Activated naive CD4-positive, alpha-beta T cell treated with anti-CD3 and anti-CD28 coated beads for 36 hours (primary cell): ENCODE data around the gene ABTB2. TPM values are rescaled to one million over a fixed set of nuclear protein-coding genes. Genes with fewer than 3 reads are reported as not detected.

Experiments
- CTCF ChIA-PET: fragments of 350-600 bp; sonication (Branson Sonifier 250); formaldehyde crosslinking; loops from one replicate; lab custom pipeline; 2021; ENCODE audit warnings: antibody characterized with exemption; lab: Charles Lee
- DNase-seq: peaks from one replicate; pipeline ENCODE4 v3.0.0-alpha.2; 2020
- H3K27ac Mint-ChIP-seq: one replicate; pipeline ENCODE4 v1.8.0; 2021; ENCODE audit warnings: mild to moderate bottlenecking, mixed read lengths
- H3K27me3 Mint-ChIP-seq: one replicate; pipeline ENCODE4 v1.8.0; 2021; ENCODE audit warnings: low read depth, mixed read lengths
- H3K36me3 Mint-ChIP-seq: one replicate; pipeline ENCODE4 v1.8.0; 2021; ENCODE audit warnings: low read depth, mixed read lengths
- H3K4me1 Mint-ChIP-seq: one replicate; pipeline ENCODE4 v1.8.0; 2021; ENCODE audit warnings: low read depth, mixed read lengths
- H3K4me3 Mint-ChIP-seq: one replicate; pipeline ENCODE4 v1.8.0; 2021; ENCODE audit warnings: mild to moderate bottlenecking, moderate library complexity, mixed read lengths
- H3K9me3 Mint-ChIP-seq: one replicate; pipeline ENCODE4 v1.8.0; 2021; ENCODE audit warnings: mixed read lengths
- intact Hi-C: fragments of 100-400 bp; cut with micrococcal nuclease; formaldehyde crosslinking; loops from one replicate; pipeline ENCODE4 v1.15.1; 2023
- total RNA-seq, 2 experiments: library from RNA; stranded (reverse); gene quantifications; one replicate each; pipeline ENCODE4 v1.2.3, GENCODE V29; 2021

ABTB2 gene
- total RNA-seq, 2 experiments from 2014 or later = 3.1 to 3.7 TPM

DNA sequence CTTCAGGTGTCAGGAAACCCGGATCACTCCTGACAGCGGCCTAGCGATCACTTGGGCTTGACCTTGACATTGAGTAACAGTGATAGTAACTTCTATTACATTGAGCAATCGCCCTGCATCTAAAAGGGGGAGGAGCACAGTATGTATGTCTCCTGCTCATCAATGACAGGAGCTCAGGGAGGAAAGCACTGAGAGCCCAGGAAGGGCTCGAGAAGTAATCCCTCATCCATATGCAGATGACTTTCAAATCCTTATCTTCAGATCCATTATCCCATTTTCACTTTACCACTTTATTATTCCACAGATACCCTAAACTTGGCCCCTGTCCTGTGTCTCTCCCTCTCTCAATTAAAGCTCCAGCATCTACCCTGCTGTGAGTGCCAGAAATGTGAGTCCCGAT is 47.8 kb downstream of the ABTB2 start:
- no peak overlapping the region for H3K4me3 Mint-ChIP-seq
- DNase-seq = no peak
- H3K36me3 Mint-ChIP-seq = no peaks in the 10 kb centered on the region
- no peaks in the 10 kb centered on the region for H3K27me3 Mint-ChIP-seq
- H3K4me1 Mint-ChIP-seq = peaks cover 35% of the 10 kb centered on the region
- no peaks in the 10 kb centered on the region for H3K9me3 Mint-ChIP-seq
- CTCF ChIA-PET = no interaction called here
- intact Hi-C loops = loop anchor here (2.0 kb wide), 1 partner anchor 61 kb away; no protein-coding TSS in a partner anchor
- no peak overlapping the region for H3K27ac Mint-ChIP-seq

DNA sequence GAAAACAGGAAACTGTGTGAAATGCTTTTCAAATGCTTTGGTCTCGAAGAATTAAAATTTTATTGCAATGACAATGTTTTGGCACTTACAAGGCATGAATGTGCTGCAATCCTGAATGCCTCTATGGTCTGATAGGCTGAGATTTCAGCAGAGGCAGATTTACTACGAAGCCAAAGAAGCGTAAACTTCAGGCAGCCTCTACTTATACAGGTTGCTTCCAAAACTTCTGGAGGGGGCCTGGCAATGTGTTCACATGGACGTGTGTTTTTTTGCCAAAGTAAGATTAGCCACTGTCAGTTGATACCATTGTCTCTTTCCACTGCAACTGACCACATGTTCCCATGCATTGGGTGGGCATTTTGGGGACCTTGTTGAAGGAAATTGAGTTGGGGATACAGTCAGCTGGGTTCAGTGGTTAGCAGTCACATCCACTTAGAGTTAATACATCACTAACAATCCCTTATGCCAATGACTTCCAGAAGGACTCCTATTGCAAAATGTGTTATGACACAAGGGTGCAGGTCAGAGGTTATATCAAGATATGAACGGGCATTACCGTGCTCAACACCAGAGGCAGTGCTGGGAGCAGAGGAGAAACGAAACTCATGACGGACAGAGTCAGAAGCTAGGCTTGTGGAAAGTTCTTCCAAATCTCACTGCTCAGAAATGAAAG is 48.8 kb downstream of the ABTB2 start:
- Mint-ChIP-seq H3K27me3 (no peaks in the 10 kb centered on the region), H3K9me3 (no peaks in the 10 kb centered on the region), H3K36me3 (no peaks in the 10 kb centered on the region), H3K27ac (no peak overlapping the region), H3K4me1 (peaks cover 35% of the 10 kb centered on the region), H3K4me3 (no peak overlapping the region)
- intact Hi-C loops = loop anchor here (1.0 to 2.0 kb wide), 3 partner anchors 26 to 94 kb away; no protein-coding TSS in a partner anchor
- DNase-seq = peak; percentile 10
- CTCF ChIA-PET = no interaction called here

GRCh38 chr11:34308049-34308912 is 49.5 kb downstream of the ABTB2 start:
- H3K4me3 Mint-ChIP-seq = no peak overlapping the region
- no peaks in the 10 kb centered on the region for H3K9me3 Mint-ChIP-seq

GRCh38 chr11:34305780-34306179 is 52.0 kb downstream of the ABTB2 start:
- CTCF ChIA-PET = no interaction called here
- DNase-seq = no peak
- H3K9me3 Mint-ChIP-seq = no peaks in the 10 kb centered on the region
- H3K27ac Mint-ChIP-seq = no peak overlapping the region
- H3K36me3 Mint-ChIP-seq = no peaks in the 10 kb centered on the region
- no peak overlapping the region for H3K4me3 Mint-ChIP-seq
- intact Hi-C loops = no loop called here
- peaks cover 29% of the 10 kb centered on the region for H3K4me1 Mint-ChIP-seq
- H3K27me3 Mint-ChIP-seq = no peaks in the 10 kb centered on the region

More at GRCh38 chr11:34308049-34308912, 49.5 kb downstream of the ABTB2 start:
- CTCF ChIA-PET = interaction anchor here (0.6 to 1.0 kb wide), 2 partner anchors 15 to 134 kb away, joined by 3 read pairs; no protein-coding TSS in a partner anchor
- H3K4me1 Mint-ChIP-seq = peaks cover 34% of the 10 kb centered on the region
- no peaks in the 10 kb centered on the region for H3K27me3 Mint-ChIP-seq
- peak; percentile 46 for DNase-seq
- no peaks in the 10 kb centered on the region for H3K36me3 Mint-ChIP-seq
- H3K27ac Mint-ChIP-seq = no peak overlapping the region
- intact Hi-C loops = loop anchor here (1.0 to 2.0 kb wide), 3 partner anchors 27 to 93 kb away; no protein-coding TSS in a partner anchor

GRCh38 chr11:34305193-34305592 is 52.6 kb downstream of the ABTB2 start:
- no peak for DNase-seq
- peaks cover 25% of the 10 kb centered on the region for H3K4me1 Mint-ChIP-seq
- intact Hi-C loops = no loop called here
- no peaks in the 10 kb centered on the region for H3K36me3 Mint-ChIP-seq
- CTCF ChIA-PET = no interaction called here
- no peak overlapping the region for H3K27ac Mint-ChIP-seq
- no peaks in the 10 kb centered on the region for H3K9me3 Mint-ChIP-seq
- no peaks in the 10 kb centered on the region for H3K27me3 Mint-ChIP-seq
- no peak overlapping the region for H3K4me3 Mint-ChIP-seq

DNA sequence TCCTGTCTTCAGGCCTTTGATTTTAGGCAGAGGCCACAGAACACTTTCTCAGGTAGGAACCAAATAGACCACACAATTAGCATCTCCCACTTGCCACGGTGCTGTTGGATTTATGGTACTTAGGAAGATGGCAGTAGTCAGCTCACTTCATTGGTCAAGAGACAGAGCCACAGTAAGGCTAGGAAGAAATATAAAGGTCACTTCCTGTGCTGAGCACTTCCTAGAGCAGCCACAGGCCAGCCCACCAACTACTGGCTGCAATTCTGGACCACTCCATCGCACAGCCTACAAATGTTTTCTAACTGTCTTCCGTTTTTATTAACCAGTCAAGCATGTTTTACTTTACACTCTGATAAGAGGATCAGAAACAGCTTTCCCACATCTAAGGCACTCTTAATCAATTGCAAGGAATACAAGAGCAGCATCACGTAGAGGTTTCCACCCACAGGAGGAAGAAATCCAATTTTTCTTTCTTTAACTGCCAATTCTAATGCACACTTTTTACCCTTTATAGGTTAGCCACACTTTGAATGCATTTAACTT is 54.7 kb downstream of the ABTB2 start:
- no peak for DNase-seq
- intact Hi-C loops = no loop called here
- Mint-ChIP-seq H3K4me3 (no peak overlapping the region), H3K27ac (no peak overlapping the region), H3K27me3 (no peaks in the 10 kb centered on the region), H3K9me3 (no peaks in the 10 kb centered on the region), H3K4me1 (peaks cover 7% of the 10 kb centered on the region), H3K36me3 (no peaks in the 10 kb centered on the region)
- CTCF ChIA-PET = interaction anchor here (0.7 kb wide), 1 partner anchor 186 kb away, joined by 3 read pairs; no protein-coding TSS in a partner anchor

GRCh38 chr11:34302046-34302921 is 55.5 kb downstream of the ABTB2 start:
- DNase-seq = no peak
- intact Hi-C loops = no loop called here
- Mint-ChIP-seq H3K9me3 (no peaks in the 10 kb centered on the region), H3K4me1 (peaks cover 4% of the 10 kb centered on the region), H3K27me3 (no peaks in the 10 kb centered on the region), H3K27ac (no peak overlapping the region), H3K36me3 (no peaks in the 10 kb centered on the region), H3K4me3 (no peak overlapping the region)
- CTCF ChIA-PET = no interaction called here

DNA sequence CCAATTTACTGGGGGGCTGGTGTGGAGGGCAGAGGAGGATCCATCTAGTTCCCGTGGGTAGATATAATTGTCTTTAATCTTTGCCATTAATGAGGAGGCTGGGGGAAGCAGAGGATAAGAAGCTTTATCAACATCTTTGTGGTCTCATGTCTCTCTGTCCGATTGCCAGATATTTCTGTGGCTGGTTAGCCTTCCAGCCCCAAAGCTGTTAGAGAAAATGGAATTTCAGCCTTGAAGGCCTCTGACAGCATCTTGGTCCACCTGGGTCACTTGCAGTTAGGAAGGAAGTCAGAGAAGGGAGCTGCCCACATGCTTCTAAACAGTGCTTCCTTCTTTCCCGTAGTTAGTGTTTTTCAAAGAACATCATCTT is 56.9 kb downstream of the ABTB2 start:
- CTCF ChIA-PET = no interaction called here
- no peaks in the 10 kb centered on the region for H3K36me3 Mint-ChIP-seq
- intact Hi-C loops = no loop called here
- DNase-seq = no peak
- no peak overlapping the region for H3K27ac Mint-ChIP-seq
- H3K4me3 Mint-ChIP-seq = no peak overlapping the region
- no peaks in the 10 kb centered on the region for H3K9me3 Mint-ChIP-seq
- peaks cover 4% of the 10 kb centered on the region for H3K4me1 Mint-ChIP-seq
- no peaks in the 10 kb centered on the region for H3K27me3 Mint-ChIP-seq

GRCh38 chr11:34300026-34300925 is 57.5 kb downstream of the ABTB2 start:
- H3K27me3 Mint-ChIP-seq = no peaks in the 10 kb centered on the region
- CTCF ChIA-PET = interaction anchor here (0.6 to 0.9 kb wide), 2 partner anchors 126 to 422 kb away, joined by 4 read pairs; no protein-coding TSS in a partner anchor
- peaks cover 4% of the 10 kb centered on the region for H3K4me1 Mint-ChIP-seq
- no peak overlapping the region for H3K27ac Mint-ChIP-seq
- DNase-seq = no peak
- no peaks in the 10 kb centered on the region for H3K9me3 Mint-ChIP-seq
- H3K4me3 Mint-ChIP-seq = no peak overlapping the region
- intact Hi-C loops = no loop called here
- no peaks in the 10 kb centered on the region for H3K36me3 Mint-ChIP-seq

DNA sequence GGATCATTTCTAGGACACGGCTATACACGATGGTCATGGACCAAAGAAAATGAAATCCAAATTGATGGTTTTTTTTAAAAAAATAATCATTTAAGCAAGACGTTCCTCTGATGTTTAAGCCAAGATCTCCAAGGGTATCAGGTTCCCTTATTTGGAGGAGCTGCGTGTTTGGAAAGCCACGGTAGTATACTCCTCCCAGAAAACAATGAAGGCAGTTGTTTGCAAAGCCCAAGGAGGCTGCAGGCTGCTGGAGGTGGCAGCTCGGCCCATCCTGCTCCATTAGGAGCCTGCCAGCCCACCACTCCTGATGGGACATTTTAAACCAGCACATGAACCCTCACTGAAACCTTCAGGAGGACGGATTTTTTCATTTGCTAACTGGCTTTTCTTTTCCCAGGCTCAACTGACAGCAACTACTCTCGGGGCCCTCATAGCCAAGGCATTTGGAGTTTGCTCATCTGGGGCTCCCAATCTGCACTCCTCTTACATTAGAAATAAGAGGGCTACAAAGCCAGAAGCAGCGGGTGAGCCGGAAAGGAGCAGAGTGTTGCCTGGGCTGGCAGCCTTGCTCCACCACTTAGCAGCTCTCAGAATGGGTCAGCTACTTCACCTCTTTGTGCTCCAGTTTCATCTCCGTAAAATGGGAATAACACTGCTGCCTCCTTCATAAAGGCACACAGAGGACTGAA is 58.4 kb downstream of the ABTB2 start:
- Mint-ChIP-seq H3K4me1 (peaks cover 4% of the 10 kb centered on the region), H3K36me3 (no peaks in the 10 kb centered on the region), H3K9me3 (no peaks in the 10 kb centered on the region), H3K4me3 (no peak overlapping the region), H3K27ac (no peak overlapping the region), H3K27me3 (no peaks in the 10 kb centered on the region)
- intact Hi-C loops = no loop called here
- DNase-seq = no peak
- CTCF ChIA-PET = interaction anchor here (0.6 to 0.9 kb wide), 2 partner anchors 125 to 338 kb away, joined by 4 read pairs; no protein-coding TSS in a partner anchor
